ENCODE results near the gene ATXN1.

Gene ATXN1

DNA sequence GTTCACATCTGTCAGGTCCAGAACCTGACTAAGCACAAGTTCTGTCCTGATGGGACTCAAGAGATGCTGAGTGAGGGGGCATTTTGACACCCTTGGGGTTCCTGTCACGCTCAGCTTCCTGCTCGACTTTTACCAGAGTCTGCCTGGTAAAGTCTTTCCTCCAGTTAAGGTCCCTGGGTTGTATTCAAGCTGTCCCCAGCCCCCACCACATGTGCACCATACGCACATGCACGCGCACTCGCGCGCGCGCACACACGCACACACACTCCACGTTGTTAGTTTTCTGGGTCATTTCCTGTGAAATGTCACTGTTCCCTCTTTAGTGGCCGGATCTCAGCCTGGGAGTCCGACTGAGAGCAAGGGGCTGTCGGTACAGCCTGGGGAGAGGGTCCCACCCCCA lies 356.8 kb downstream of the ATXN1 start:
- Histone ChIP-seq H3K27ac (replicated peaks) (no peak overlapping the region), H3K27me3 (ENCODE audit: insufficient read depth, poor library complexity, severe bottlenecking) (no peaks in the 10 kb centered on the region), H3K4me3 (replicated peaks; ENCODE audit: insufficient read depth, low read length) (no peak overlapping the region)
- DNase-seq (ENCODE audit: low read depth in 1 of 2, low spot score in 1 of 2), result no peak
- TF ChIP-seq, protein P1, sequence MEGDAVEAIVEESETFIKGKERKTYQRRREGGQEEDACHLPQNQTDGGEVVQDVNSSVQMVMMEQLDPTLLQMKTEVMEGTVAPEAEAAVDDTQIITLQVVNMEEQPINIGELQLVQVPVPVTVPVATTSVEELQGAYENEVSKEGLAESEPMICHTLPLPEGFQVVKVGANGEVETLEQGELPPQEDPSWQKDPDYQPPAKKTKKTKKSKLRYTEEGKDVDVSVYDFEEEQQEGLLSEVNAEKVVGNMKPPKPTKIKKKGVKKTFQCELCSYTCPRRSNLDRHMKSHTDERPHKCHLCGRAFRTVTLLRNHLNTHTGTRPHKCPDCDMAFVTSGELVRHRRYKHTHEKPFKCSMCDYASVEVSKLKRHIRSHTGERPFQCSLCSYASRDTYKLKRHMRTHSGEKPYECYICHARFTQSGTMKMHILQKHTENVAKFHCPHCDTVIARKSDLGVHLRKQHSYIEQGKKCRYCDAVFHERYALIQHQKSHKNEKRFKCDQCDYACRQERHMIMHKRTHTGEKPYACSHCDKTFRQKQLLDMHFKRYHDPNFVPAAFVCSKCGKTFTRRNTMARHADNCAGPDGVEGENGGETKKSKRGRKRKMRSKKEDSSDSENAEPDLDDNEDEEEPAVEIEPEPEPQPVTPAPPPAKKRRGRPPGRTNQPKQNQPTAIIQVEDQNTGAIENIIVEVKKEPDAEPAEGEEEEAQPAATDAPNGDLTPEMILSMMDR (IDR thresholded peaks at IDR 0.05; ENCODE audit: insufficient read depth, low read length), result no peak
- no peak for TF ChIP-seq SPI1 (IDR thresholded peaks at IDR 0.05; ENCODE audit: borderline replicate concordance, low read depth)
- TF ChIP-seq, protein P2, sequence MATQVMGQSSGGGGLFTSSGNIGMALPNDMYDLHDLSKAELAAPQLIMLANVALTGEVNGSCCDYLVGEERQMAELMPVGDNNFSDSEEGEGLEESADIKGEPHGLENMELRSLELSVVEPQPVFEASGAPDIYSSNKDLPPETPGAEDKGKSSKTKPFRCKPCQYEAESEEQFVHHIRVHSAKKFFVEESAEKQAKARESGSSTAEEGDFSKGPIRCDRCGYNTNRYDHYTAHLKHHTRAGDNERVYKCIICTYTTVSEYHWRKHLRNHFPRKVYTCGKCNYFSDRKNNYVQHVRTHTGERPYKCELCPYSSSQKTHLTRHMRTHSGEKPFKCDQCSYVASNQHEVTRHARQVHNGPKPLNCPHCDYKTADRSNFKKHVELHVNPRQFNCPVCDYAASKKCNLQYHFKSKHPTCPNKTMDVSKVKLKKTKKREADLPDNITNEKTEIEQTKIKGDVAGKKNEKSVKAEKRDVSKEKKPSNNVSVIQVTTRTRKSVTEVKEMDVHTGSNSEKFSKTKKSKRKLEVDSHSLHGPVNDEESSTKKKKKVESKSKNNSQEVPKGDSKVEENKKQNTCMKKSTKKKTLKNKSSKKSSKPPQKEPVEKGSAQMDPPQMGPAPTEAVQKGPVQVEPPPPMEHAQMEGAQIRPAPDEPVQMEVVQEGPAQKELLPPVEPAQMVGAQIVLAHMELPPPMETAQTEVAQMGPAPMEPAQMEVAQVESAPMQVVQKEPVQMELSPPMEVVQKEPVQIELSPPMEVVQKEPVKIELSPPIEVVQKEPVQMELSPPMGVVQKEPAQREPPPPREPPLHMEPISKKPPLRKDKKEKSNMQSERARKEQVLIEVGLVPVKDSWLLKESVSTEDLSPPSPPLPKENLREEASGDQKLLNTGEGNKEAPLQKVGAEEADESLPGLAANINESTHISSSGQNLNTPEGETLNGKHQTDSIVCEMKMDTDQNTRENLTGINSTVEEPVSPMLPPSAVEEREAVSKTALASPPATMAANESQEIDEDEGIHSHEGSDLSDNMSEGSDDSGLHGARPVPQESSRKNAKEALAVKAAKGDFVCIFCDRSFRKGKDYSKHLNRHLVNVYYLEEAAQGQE (IDR thresholded peaks at IDR 0.05; ENCODE audit: insufficient replicate concordance, low read depth), result no peak
- no peak for TF ChIP-seq GABPA (IDR thresholded peaks at IDR 0.05; ENCODE audit: low read depth)
- no peak for TF ChIP-seq POLR2AphosphoS5 (IDR thresholded peaks at IDR 0.05; ENCODE audit: low read depth)

DNA sequence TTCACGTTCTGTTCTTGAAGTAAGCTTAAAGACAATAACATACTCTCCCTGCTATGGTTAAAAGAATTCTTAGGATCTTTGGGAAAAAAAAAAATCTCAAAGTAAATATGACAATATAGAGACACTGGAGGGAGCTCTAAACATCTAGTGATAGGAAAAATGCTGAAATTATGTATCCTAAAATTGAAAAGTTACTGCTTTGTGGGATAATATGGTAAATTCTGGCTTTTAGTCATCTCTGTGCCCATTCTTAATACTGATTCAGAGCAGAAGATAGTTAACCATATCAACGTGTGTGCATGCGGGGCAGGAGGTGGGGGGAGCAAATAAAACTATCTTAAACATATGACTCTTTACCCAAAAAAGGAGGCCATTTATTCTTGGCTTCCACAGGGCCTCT lies 357.4 kb downstream of the ATXN1 start:
- H3K27me3 ChIP-seq (ENCODE audit: insufficient read depth, poor library complexity, severe bottlenecking), result no peaks in the 10 kb centered on the region
- no peak overlapping the region for H3K27ac ChIP-seq (replicated peaks)
- H3K4me3 ChIP-seq (replicated peaks; ENCODE audit: insufficient read depth, low read length), result no peak overlapping the region
- TF ChIP-seq SPI1 (IDR thresholded peaks at IDR 0.05; ENCODE audit: borderline replicate concordance, low read depth), result no peak
- TF ChIP-seq, protein P1 (IDR thresholded peaks at IDR 0.05; ENCODE audit: insufficient read depth, low read length), result no peak
- TF ChIP-seq, protein P2 (IDR thresholded peaks at IDR 0.05; ENCODE audit: insufficient replicate concordance, low read depth), result no peak
- no peak for TF ChIP-seq POLR2AphosphoS5 (IDR thresholded peaks at IDR 0.05; ENCODE audit: low read depth)
- no peak for TF ChIP-seq GABPA (IDR thresholded peaks at IDR 0.05; ENCODE audit: low read depth)
- no peak for DNase-seq (ENCODE audit: low read depth in 1 of 2, low spot score in 1 of 2)

DNA sequence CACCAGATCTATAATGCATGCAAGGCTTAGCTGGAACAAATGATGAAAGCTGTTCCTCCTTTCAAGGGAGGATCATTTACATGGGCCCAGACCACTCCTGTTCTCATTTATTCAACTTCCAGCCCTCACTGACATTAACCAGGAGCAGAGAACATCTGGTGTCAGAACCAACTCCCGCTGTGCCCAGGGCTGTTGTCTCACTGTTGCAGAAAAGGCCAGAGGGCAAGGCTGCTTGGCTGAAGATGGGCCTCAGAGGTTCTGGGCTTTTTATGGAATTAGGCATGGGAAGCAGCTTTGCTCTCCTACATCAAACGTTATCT lies 358.7 kb downstream of the ATXN1 start:
- no peak for DNase-seq (ENCODE audit: low read depth in 1 of 2, low spot score in 1 of 2)
- Histone ChIP-seq H3K27ac (replicated peaks) (no peak overlapping the region), H3K27me3 (ENCODE audit: insufficient read depth, poor library complexity, severe bottlenecking) (no peaks in the 10 kb centered on the region), H3K4me3 (replicated peaks; ENCODE audit: insufficient read depth, low read length) (no peak overlapping the region)
- TF ChIP-seq, protein P2 (IDR thresholded peaks at IDR 0.05; ENCODE audit: insufficient replicate concordance, low read depth), result no peak
- TF ChIP-seq POLR2AphosphoS5 (IDR thresholded peaks at IDR 0.05; ENCODE audit: low read depth), result no peak
- TF ChIP-seq, protein P1 (IDR thresholded peaks at IDR 0.05; ENCODE audit: insufficient read depth, low read length), result no peak
- no peak for TF ChIP-seq GABPA (IDR thresholded peaks at IDR 0.05; ENCODE audit: low read depth)
- no peak for TF ChIP-seq SPI1 (IDR thresholded peaks at IDR 0.05; ENCODE audit: borderline replicate concordance, low read depth)

Measured in HL-60 (cell line).